ENCODE results near the gene MSMO1.
"Not testable (repeated sequence)": the region's sequence is repeated elsewhere in the genome, so short reads cannot be mapped to it uniquely, and the experiment has no call there.

The MSMO1 gene

DNA sequence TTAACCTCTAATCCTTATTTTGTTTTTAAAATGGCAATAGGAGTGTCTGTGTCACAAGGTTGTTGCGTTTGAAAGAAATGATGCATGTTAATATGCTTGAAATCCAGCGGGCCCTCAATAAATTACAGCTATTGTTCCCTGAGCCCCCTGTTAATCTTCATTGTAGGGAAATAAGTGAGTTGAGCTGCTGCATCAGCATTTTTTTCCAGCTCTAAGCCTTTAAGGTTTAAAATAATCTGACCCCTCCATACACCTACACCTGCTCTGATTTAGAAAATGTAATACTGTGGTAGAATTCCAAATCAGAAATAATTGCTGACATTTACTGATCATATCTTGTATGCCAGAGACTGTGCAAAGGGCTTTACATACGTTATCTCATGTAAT, 2.6 kb upstream of the MSMO1 start:
- DNase-seq = no peak

DNA sequence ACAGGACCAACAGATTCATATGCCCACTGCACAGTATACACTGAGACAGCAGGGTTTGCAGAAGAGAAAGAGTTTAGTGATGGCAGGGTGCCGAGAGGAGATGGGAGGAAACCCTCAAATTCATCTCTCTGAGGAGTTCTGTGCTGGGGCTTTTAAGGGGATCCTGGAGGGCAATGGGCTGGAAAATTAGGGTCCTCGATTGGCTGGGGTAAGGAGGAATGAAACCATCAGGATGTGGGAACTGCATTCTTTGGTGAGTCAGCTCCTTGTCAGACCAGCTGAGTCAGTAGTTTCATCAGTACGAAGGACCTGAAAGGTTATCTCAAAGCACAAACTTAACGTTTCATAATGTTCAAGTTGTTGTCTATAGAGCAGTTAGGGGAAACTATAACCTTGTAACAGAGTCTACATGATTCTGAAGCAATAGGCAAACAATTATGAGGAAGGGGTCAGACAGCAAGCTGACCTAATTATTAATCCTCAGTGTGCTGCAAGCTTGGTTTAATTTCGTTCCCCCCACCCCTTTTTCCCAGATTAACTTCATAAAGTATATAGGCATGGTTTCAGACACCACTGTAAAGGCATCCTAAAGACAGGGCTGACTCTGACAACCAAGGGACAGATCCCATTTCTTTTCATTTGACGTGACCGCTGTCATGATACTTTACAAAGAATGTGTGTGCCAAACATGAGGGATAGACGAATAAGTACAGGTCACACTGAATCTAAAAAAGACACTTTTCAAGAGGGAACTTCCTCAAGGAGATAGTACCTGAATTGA, 1.5 kb upstream of the MSMO1 start:
- DNase-seq = no peak

DNA sequence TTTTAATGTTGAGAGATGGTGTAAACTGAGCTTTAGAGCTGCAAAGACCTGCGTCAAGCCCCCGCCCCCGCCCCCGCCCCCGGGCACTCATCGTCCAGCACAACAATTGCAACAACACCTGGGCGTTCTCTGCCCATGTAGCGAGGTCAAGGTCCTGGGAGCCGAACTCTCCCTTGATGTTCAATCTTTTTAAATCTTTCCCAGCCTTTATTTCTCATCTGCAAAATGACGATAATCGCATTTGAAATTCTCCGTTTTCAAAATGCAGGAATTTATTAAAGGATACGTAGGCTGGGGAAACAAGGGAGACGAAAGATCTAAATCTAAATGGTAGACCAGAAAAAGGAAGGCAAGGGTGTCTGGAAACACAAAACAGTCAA, 648 bp upstream of the MSMO1 start:
- DNase-seq = peak; percentile 20

DNA sequence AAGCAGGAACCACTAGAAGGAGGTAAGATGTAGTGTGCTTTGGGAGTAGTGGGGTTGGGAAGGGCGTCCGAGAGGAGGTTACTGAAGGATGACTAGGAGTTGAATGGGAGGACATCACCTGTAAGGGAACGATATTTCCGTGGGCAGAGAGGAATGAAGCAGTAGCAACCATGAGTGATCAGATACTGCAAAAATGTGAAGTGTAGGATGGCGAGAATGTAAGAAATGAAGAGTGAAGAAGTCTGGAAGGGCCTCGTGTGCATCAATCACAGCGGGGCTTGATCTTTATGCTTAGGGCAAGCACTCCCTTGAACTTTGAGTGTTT, 594 bp downstream of the MSMO1 start:
- no peak for DNase-seq

DNA sequence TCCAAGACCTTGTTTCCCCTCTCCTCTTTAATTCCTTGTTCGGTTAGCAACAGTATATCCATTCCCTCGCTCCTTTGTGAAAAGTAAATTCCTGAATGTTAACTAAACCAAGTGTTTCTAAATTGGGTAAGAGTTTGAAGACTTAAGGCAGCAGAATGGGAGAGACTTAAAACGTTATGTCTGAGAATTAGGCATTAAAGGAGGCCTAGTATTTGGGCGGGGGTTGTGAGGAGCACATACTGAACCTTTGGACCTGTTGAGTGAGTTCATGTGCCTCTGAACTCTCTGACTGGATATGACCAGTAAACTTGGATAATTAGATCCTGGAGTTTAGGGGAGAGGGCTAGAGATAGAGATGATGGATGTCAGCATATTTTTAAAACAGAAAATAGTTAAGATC, 1.2 kb downstream of the MSMO1 start:
- no peak for DNase-seq

DNA sequence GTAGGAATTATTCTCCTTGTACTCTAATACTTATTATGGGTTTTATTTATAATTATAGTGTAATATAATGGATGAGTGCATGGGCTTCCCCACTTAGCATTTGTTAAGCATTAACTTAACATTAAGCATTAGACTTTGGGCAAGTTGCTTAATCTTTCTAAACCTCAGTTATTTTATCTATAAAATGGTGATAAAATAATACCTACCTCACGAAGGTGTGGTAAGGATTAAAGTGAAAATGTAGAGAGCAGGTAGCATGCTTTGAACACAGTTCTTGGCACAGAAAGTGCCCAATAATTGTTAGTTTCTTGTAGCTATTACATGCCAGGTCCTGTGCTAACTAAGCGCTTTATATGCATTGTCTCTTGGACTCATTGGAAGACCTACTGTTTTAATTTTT, 2.6 kb downstream of the MSMO1 start:
- DNase-seq = no peak

DNA sequence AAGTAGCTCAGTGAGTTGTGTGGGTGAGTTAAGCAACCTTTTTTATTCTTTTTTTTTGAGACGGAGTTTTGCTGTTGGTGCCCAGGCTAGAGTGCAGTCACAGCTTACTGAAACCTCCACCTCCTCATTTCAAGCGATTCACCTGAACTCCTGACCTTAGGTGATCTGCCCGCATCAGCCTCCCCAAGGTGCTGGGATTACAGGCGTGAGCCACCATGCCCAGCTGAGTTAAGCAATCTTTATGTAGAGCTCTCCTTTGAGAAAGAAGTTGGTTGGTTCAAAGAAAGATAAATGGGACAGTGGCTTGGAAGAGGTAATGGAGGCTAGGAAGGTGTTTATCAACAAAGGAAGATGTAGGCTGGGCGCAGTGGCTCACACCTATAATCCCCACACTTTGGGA, 3.2 kb downstream of the MSMO1 start:
- DNase-seq = no peak

DNA sequence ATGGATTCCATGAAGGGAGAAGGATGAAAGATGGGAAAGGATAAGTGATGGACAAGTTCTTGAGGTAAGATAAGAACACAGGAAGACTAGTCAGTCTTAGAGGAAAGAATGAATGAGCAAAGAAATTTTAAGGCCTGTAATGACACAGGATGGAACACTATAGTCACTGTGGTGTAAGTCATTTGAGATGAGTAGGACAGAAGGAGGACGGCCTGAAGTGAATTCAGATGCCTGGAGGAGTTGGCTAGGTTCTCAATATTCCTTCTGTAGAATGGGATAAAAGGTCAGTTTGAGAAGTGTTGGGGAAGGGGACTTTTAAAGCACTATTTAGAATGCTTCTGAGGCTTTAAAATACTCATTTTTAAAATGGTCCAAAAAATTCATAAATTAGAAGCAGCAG, 3.9 kb downstream of the MSMO1 start:
- no peak for DNase-seq

DNA sequence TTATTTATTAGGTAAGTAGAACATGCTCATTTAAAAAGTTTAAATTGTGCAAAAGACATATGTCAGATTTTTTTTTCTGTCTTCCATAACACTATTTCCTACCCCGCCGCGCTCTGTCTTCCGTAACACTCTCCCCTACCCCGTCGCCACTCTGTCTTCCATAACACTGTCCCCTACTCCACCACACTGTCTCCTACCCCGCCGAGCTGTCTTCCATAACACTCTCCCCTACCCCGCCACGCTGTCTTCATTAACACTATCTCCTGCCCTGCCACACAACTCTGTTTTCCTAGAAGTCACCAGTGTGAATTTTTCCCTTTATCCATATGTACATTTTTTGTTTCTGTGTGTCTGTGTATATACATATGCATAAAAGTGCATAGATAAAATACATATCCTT, 4.4 kb downstream of the MSMO1 start:
- no peak for DNase-seq

DNA sequence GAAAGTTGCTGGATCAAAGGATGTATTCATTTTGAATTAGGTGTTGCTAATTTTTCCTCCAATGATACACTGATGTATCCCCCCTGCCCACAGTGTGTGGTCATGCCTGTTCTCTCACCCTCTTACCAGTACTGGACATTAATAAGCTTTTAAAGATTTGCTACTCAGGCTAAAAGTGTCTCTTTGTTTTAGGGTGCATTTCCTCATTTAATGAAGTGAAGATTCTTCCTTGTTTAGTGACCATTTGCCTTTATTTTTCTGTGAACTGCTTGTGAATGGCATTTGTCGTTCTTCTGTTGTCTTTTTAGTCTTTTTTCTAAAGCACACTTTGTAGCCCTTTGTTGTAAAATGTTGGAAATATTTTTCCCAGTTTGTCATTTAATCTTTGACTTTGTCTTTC, 5.0 kb downstream of the MSMO1 start:
- no peak for DNase-seq

DNA sequence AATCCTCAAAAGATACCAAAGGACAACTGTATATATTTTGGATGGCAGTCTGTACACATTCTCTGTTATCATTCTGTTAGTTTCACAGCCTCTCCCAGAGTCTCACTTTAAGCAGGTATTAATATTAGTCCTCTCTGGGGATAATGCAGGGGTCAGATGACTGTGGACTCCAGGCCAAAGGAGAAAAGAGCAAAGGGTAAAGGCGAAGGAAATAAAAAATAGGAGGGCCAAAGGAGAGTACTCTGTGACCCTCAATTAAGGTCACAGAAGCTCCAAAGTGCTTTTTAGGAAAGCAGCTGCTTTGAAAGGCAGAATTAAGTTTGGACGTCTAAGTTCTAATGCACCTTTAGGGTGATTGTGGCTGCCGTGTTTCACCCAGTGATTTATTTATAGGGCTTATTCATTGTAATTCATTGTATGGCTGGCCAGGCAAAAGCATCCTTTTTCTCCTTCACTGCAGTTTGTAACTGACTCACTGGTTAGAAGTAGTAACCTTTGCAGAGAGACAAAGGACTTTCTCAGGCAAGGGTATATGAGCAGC, 7.8 kb downstream of the MSMO1 start:
- DNase-seq = no peak

DNA sequence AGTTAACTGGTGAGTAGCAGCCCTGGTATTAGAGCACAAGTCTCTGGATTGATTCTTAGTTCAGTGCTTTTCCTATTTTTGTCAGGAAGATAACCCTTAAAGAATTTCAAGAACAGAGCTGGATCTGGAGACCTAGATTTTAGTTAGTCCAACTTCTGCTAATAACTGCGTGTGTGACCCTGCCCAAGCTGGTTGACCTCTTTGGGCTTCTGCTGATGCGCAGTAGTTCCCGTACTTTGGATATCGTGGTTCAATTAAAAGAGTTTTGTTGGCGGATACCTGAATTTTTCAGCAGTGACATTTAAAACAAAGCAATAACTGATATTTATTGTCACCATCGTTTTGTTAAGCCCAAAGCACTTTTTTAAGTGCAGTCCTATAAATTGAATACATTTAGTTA, 9.3 kb downstream of the MSMO1 start:
- DNase-seq = no peak

DNA sequence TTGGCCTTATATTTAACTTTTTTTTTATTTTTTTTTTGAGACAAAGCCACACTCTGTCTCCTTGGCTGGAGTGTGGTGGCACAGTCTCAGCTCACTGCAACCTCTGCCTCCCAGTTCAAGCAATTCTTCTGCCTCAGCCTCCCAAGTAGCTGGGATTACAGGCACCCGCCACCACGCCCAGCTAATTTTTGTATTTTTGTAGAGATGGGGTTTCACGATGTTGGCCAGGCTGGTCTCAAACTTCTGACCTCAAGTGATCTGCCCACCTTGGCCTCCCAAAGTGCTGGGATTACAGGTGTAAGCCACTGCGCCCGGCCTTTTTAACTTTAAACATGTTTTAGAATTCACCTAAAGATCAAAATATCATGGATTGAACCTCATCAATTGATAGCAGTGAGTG, 14.9 kb downstream of the MSMO1 start:
- DNase-seq = not testable (repeated sequence)

DNA sequence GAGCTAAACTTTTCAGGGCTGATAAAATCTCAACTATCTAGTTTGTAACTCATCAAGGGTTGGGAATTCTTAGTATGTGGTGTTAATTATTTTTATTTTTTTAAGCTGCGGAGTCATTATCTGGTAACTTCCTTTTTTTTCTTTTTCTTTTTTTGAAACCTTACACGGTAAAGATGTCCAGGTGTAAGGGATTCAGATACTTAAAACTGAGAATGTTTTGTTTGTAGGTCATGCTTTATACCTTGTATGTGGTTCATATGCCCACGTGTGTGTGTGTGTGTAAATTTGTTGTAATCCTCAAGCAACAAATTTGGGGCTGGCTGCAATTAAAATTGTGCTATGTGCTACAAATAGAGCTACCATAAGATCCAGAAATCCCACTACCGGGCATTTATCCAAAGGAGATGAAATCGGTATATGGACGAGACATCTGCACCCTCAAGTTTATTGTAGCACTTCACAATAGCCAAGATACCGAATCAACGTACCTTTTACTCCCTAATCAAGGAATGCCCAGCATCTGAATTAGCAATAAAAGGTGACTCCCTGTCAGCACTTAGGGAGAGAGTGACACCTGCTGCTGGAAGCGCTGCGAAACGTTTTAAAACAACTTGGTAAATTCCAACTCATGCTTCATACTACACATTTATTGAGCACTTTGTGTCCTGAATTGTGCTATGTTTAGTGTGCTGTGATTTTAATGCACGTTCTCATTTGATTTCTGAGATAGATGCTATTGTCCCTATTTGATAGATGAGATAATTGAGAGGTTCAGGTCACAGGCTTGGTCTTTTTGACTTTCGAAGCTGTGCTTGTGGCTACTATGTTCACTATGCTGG, 16.1 kb downstream of the MSMO1 start:
- DNase-seq = peak; percentile 19

DNA sequence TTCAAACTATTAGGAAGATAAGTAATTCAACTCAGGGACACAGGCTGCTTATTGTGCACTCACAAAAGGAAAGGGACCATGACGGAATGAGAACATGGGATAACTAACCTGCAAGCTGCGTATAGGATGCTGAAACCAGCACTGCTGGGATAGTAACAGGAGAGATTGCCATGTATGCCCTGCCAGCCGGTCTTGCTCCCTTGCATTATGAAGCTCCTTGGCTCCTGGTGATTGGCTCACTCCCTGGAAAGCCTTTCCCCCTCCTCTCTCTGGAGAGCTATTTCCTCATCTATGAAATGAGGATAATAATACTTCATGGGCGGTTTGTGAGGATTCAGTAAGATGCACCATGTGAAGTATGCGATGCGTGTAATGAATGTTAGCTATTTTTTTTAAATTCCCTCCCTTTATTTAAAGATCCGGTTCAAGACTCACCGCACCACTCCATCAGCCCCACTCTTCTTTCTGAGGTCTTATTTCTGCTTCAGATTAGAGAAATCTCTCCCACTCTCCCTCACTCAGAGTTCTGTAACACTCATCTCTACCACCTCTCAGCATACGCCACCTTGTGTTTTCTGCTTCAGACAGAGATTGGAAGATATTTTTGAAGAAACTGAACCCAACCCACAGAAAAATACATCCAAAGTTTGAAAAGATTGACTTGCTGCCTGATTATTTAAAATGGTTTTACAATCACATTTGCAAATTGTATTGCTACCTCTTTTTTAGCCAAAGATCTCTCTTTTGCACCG, 18.4 kb downstream of the MSMO1 start:
- DNase-seq = no peak

DNA sequence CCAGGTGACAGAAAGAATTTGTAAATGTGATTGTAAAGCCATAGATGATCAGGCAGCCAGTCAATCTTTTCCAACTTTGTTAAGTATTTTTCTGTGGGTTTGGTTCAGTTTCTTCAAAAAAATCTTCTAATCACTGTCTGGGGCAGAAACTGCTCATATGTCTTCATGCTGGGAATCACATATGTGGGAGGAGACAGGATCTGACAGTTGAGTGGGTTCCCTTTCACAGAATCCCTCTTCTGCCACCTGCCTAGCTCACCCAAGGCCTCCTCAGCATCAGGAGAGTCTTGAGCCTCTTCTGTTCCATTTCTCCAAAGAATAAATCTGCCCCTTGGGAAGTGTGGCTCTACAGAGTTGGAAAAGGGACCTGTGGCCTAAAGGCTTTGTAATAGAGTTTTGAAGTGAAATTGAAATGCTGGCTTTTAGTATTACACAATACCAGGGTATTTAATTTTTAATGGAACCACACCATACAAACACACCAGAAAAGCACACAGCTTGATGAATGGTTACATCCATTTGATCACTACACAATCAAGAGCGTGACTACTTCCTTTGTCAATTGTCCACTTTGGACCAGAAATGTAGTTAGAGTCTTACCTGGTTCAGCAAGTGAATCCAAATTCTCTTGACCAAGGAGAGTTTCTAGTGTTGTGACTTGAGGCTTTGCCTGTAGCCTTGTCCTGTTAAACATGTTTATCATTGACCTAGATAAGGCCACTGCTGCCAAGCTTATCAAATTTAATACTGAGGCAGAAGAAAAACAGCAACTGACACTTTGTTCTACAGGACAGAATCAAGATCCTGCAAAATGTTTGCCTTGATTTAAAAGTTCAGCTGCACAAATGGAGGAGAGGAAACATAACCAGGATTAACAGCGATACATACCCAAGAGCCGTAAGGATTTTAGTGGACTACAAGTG, 20.4 kb downstream of the MSMO1 start:
- DNase-seq = no peak

DNA sequence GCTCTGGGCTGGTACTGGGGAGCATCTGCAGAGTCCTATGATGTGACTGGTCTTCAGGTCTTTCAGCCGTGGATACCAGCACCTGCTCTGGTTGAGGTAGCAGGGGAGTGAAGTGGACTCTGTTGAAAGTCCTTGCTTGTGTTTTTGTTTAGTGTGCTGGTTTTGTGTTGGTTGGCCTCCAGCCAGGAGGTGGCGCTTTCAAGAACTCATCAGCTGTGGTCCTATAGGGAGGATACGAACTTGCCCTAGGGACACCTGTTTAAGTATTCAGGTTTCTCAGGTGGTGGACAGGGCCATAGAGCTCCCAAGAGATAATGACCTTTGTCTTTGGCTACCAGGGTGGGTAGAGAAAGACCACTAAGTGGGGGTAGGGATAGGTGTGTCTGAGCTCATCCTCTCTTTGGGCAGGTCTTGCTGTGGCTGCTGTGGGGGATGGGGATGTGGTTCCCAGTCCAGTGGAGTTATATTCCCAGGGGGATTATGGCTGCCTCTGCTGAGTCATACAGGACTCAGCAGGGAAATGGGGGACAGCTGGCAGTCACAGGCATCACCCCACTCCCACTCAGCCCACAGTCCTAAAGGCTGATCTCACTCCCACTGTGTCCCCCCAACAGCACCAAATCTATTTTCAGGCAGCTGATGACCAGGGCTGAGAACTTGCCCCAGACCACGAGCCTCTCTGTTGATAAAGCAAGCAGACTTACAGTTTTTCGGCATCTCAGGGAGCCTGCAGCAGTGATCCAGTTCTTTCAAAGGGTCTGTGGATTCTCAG, 24.1 kb downstream of the MSMO1 start:
- no peak for DNase-seq

DNA sequence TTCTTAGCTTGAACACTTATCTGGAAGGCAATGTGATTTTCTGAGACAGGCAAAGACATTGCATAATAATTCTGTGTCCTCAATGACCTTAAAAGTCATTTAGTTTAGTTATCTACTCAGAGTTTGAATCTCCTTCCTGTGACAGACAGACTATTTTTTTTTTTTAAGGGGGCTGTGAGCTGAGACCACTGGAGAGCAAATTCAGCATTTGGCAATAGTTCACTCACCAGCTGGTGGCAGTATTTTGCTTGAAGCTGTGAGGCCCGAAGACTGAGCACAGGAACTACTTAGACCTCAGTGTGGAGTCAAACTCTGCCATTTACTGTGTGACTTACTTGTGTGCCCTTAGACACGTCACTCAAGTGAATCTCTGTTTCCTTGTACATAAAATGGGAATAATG, 28.4 kb downstream of the MSMO1 start:
- DNase-seq = peak; percentile 45

DNA sequence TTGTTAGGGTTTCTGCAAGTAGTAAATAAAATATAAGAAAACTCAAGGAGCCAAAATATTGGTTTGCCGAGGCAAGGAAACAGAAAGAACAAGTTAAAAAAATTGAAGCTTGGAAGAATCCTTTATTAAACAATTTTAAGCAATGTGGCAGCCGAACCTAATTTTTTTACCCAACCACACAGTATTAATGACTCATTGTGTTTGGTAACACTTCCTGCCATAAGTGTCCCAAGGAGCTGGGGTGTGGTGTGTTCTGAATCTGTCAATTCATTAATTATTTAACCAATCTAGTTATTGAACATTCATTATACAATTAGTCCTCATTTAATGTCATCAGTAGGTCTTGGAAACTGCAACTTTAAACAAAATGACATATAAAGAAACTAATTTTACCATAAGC, 32.0 kb downstream of the MSMO1 start:
- DNase-seq = no peak

DNA sequence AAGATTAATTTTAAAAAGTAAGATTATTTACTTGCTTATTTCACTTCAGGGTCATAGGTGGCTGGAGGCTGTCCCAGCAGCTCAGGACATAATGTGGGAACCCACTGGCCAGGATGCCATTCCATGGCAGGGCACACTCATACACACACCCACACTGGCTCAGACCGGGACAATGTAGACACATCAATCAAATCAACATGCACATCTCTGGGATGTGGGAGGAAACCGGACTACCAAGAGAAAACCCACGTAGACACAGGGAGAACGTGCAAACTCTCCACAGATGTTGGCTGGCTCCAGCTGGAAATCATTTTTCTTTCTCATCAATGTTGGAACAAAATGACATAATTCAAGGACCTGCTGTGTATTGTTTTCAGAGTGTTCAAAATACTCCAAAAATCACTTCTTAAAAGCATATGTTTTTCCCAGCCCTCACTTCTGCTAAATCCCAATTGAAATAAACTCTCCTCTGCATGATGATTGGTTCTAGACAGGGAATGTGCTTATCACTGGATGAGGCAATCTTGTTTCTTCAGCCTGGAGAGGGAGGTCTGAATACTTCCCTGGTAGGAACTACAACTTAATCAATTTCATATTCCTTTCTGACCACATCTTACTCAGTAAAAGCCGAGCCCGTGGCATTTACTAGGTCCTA, 32.7 kb downstream of the MSMO1 start:
- DNase-seq = no peak

DNA sequence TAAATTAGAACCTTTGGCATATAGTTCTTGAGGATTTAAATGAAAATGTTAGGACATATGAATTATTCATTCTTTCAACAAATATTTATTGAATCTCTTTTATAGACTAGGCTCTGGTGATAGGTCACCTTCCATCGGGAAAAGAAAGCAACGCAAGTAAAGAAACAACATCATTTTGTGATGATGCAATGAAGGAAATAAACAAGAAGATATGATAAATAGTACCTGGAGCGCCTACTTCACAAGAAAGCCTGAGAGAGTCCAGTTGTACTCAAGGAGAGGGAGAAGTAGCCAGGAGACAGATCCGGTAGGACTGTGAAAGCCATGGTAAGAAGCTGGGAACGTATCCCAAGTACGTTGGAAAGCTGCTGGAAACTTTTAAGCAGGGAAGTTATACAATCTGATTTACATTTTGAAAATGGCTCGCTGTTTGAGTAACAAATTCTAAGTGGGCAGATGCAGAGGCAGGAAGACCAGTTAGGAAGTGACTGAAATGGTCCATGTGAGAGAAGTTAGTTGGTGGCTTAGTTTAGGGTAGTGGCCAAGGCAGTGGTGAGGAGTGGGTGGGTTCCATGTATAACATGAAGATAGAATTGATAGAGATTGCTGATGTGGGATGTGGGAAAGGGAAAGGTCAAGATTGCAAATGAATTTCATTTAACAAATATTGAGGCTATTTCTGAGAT, 33.7 kb downstream of the MSMO1 start:
- no peak for DNase-seq
